AG04449 (cell line): ENCODE data around the gene PPP4R4.

Source experiments
- CTCF ChIA-PET: fragments of 350-600 bp; formaldehyde crosslinking; extraction: SDS; loops from one replicate; lab custom pipeline; 2021; ENCODE audit warnings: antibody characterized with exemption; lab: Yijun Ruan, JAX
- POLR2A ChIA-PET: fragments of 400-600, 350-600 bp; formaldehyde crosslinking; extraction: SDS; loops from one replicate; lab custom pipeline; 2020; ENCODE audit warnings: antibody characterized with exemption, inconsistent platforms; lab: Yijun Ruan, JAX
- DNase-seq: peaks from one replicate; pipeline ENCODE4 v3.0.0-alpha.2; 2010; ENCODE audit warnings: low read depth, low spot score
- H3K4me3 ChIP-seq: 2 replicates; pipeline ENCODE4 v1.5.1; 2011; ENCODE audit warnings: low read depth, mild to moderate bottlenecking, control low read depth, low read length
- TF ChIP-seq, protein P1 (sequence below): IDR thresholded peaks from one replicate; pipeline ENCODE4 v1.5.1; 2011; ENCODE audit warnings: mild to moderate bottlenecking, moderate library complexity, low read length, control low read depth, inconsistent platforms; ENCODE audit not compliant: insufficient read depth; ENCODE audit errors: missing control alignments

PPP4R4 gene

DNA sequence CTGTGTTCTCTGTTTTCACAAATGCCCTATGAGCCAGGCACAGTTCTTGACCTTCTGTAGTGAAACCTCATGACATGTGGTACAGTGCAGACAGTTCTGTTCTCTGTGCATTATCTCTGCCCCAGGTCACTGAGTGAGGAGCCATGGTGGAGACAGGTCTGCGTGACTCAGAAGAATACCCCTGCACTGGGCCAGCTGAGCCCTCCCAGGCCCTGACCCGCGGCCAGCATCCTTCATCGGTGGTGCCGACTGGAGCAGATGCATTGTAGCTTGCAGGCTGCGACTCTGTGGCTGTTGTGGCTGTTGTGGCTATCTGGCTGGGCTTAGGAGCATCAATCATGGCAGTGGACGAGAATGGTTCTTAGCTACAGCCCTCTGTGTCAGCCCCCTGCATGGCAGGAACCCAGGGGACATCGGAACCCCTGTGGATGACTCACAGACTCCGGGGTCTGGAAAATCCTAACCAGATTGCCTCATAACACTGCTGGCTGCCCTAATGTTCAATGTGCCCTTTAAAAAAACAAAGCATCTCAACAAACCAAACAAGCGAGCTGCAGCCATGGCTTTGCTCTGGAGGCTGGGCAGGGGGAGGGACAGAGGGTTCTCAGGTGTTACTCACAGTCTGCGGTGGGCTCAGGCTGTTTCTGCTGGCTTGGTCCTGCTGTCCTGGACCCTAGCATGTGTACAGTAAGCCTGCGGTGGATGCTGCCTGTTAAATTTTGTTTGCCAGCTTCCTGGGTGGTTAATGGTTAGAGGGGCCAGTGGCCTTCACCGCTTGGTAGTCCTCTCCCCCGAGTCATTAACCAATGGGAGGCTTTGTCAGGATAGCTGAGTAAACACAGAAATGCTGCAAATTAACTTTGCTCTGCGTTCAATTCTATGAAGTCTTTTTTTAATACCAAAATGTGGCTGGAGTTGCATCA lies 148.8 kb downstream of the PPP4R4 start, which contains the start of gene SERPINA6:
TSS of gene SERPINA6 (minus strand) at position 689 of the 923 bp plus-strand sequence. CDS start 8,688 bp downstream, outside the sequence.
- CTCF ChIA-PET = interaction anchor here (1.1 kb wide), 1 partner anchor 89 kb away, joined by 3 read pairs; no protein-coding TSS in a partner anchor
- TF ChIP-seq, protein P1, sequence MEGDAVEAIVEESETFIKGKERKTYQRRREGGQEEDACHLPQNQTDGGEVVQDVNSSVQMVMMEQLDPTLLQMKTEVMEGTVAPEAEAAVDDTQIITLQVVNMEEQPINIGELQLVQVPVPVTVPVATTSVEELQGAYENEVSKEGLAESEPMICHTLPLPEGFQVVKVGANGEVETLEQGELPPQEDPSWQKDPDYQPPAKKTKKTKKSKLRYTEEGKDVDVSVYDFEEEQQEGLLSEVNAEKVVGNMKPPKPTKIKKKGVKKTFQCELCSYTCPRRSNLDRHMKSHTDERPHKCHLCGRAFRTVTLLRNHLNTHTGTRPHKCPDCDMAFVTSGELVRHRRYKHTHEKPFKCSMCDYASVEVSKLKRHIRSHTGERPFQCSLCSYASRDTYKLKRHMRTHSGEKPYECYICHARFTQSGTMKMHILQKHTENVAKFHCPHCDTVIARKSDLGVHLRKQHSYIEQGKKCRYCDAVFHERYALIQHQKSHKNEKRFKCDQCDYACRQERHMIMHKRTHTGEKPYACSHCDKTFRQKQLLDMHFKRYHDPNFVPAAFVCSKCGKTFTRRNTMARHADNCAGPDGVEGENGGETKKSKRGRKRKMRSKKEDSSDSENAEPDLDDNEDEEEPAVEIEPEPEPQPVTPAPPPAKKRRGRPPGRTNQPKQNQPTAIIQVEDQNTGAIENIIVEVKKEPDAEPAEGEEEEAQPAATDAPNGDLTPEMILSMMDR = no peak
- DNase-seq = no peak
- POLR2A ChIA-PET = no interaction called here
- H3K4me3 ChIP-seq = no peak within 1 kb of the TSS

DNA sequence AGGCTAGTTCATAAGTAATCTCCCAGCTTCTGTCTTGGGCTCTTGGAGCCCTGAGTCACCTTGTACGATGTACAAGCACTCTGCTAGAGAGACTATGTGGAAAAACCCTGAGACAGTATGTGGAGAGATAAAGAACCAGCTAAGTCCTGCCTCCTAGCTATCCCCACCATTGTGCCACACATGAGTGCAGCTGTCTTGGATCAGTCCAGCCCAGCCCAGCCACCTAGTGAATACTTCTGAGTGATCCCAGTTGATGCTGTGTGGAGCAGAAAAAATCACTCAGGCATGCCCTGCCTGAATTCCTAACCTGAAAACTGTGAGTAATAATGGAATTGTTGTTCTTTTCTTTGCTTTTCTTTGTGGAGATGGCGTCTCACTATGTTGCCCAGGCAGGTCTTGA lies 154.1 kb downstream of the PPP4R4 start:
- POLR2A ChIA-PET = interaction anchor here (0.6 kb wide), 1 partner anchor 205 kb away, joined by 3 read pairs; no protein-coding TSS in a partner anchor
- TF ChIP-seq, protein P1 = no peak
- CTCF ChIA-PET = no interaction called here
- DNase-seq = no peak
- H3K4me3 ChIP-seq = no peak overlapping the region
